Measurements from ENCODE around the gene GALNT1. TPM values are rescaled to one million over a fixed set of nuclear protein-coding genes. Genes with fewer than 3 reads are reported as not detected.

Gene GALNT1
- total RNA-seq, 1 experiment from 2014 or later, result 54.7 TPM

DNA sequence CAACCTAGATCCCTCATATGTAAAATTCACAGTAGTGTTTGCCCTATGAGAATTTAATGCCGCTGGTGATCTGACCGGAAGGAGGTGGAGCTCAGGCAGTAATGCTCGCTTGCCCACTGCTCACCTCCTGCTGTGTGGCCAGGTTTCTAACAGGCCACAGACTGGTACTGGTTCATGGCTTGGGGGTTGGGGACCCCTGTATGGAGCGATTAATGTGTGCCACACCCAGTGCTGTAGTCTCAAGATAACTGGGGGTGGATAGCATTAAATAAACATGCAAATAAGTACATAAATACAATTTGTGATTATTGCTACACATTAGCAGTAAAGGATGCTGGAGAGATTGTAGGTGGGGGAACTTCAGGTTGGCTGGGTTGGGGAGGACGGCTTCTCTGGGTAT is 3.2 kb downstream of the GALNT1 start:
- no peaks in the 10 kb centered on the region for H4K20me1 ChIP-seq (ENCODE audit: insufficient read depth)
- H3K9me3 ChIP-seq (ENCODE audit: control insufficient read depth in 1 of 2, insufficient read depth in 1 of 2, low read depth in 1 of 2, low read length in 2 of 2), result peaks cover 5 to 15% of the 10 kb centered on the region in 2 experiments; a peak in 2 of 4 replicates
- no peak overlapping the region for H3K4me3 ChIP-seq (replicated peaks in 1 of 2; ENCODE audit: low read depth in 1 of 2, low read length in 2 of 2)
- H3K4me1 ChIP-seq (ENCODE audit: control insufficient read depth in 1 of 2, insufficient read depth in 2 of 2, low read length in 2 of 2), result peaks cover 10 to 19% of the 10 kb centered on the region in 2 experiments; a peak in 3 of 4 replicates
- TF ChIP-seq TCF7L2 (IDR thresholded peaks at IDR 0.05; ENCODE audit: borderline replicate concordance, extremely low read depth, insufficient read depth, insufficient read length), result no peak
- TF ChIP-seq, protein P1, sequence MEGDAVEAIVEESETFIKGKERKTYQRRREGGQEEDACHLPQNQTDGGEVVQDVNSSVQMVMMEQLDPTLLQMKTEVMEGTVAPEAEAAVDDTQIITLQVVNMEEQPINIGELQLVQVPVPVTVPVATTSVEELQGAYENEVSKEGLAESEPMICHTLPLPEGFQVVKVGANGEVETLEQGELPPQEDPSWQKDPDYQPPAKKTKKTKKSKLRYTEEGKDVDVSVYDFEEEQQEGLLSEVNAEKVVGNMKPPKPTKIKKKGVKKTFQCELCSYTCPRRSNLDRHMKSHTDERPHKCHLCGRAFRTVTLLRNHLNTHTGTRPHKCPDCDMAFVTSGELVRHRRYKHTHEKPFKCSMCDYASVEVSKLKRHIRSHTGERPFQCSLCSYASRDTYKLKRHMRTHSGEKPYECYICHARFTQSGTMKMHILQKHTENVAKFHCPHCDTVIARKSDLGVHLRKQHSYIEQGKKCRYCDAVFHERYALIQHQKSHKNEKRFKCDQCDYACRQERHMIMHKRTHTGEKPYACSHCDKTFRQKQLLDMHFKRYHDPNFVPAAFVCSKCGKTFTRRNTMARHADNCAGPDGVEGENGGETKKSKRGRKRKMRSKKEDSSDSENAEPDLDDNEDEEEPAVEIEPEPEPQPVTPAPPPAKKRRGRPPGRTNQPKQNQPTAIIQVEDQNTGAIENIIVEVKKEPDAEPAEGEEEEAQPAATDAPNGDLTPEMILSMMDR (IDR thresholded peaks at IDR 0.05 in 2 of 3, conservative IDR thresholded peaks at IDR 0.05 in 1 of 3; ENCODE audit: borderline replicate concordance in 1 of 3, insufficient read depth in 1 of 3, low read depth in 2 of 3, low read length in 2 of 3), result no peak
- no peak for TF ChIP-seq EGR1 (IDR thresholded peaks at IDR 0.05; ENCODE audit: low read depth)
- TF ChIP-seq ZNF274 (IDR thresholded peaks at IDR 0.05; ENCODE audit: low read depth, low read length), result no peak
- H2AFZ ChIP-seq (ENCODE audit: low read depth, low read length, poor library complexity, severe bottlenecking), result no peak overlapping the region
- ChIA-PET RAD21 (ENCODE audit: low non-redundant PET in 1 of 2, low total read pairs in 2 of 2, uncharacterized antibody in 2 of 2, unreplicated experiment in 2 of 2) (no interaction called here), CTCF (no interaction called here), POLR2A (no interaction called here)
- no peak overlapping the region for H3K9ac ChIP-seq (ENCODE audit: low read length)
- no peaks in the 10 kb centered on the region for H3K36me3 ChIP-seq (ENCODE audit: control insufficient read depth in 1 of 2, insufficient read depth in 2 of 2, low read length in 2 of 2)
- H3K27ac ChIP-seq (ENCODE audit: low read depth, low read length), result no peak overlapping the region
- DNase-seq (ENCODE audit: low read depth, low spot score) (no peak), ATAC-seq (no peak)
- no peaks in the 10 kb centered on the region for H3K9me2 ChIP-seq (ENCODE audit: insufficient read depth)
- intact Hi-C loops (cut with micrococcal nuclease), result loop anchor here (5.0 kb wide), 1 partner anchor 177 kb away; no protein-coding TSS in a partner anchor
- H3K4me2 ChIP-seq (ENCODE audit: low read length), result no peak overlapping the region
- H3K27me3 ChIP-seq (ENCODE audit: insufficient read depth, low read length), result no peaks in the 10 kb centered on the region
- peaks cover 69% of the 10 kb centered on the region for H3K79me2 ChIP-seq (ENCODE audit: insufficient read depth, low read length)
- no TSS peak for BruUV-seq (replicated peaks)

DNA sequence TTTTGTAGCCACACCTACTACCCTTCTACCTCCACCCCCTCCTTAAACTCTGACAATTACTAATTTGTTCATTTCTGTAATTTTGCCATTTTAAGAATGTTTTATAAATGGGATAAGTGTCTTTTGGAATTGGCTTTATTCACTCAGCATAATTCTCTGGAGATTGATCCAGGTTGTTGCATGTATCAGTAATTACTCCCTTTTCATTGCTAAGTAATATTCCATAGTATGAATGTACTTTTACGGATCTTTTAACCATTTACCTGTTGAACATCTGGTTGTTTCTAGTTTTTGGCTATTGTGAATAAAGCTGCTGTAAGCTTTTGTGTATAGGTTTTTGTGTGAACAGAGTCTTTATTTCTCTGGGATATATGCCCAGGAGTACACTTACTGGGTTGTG is 4.1 kb downstream of the GALNT1 start:
- no peak for TF ChIP-seq POLR2A (IDR thresholded peaks at IDR 0.05; ENCODE audit: borderline replicate concordance, extremely low read depth, insufficient read depth, insufficient read length)
- TF ChIP-seq CBX3 (IDR thresholded peaks at IDR 0.05; ENCODE audit: low read depth), result no peak
- TF ChIP-seq TCF7L2 (IDR thresholded peaks at IDR 0.05; ENCODE audit: borderline replicate concordance, extremely low read depth, insufficient read depth, insufficient read length), result no peak
- no peak for TF ChIP-seq EGR1 (IDR thresholded peaks at IDR 0.05; ENCODE audit: low read depth)
- TF ChIP-seq FOSL1 (IDR thresholded peaks at IDR 0.05; ENCODE audit: low read depth), result no peak
- no peak for TF ChIP-seq SIN3A (IDR thresholded peaks at IDR 0.05; ENCODE audit: low read depth)
- RAD21 ChIA-PET (ENCODE audit: low non-redundant PET in 1 of 2, low total read pairs in 2 of 2, uncharacterized antibody in 2 of 2, unreplicated experiment in 2 of 2), result no interaction called here
- H3K4me3 ChIP-seq (replicated peaks in 1 of 2; ENCODE audit: low read depth in 1 of 2, low read length in 2 of 2), result no peak overlapping the region
- peaks cover 71% of the 10 kb centered on the region for H3K79me2 ChIP-seq (ENCODE audit: insufficient read depth, low read length)
- H3K9me2 ChIP-seq (ENCODE audit: insufficient read depth), result no peaks in the 10 kb centered on the region
- H3K9me3 ChIP-seq (ENCODE audit: control insufficient read depth in 1 of 2, insufficient read depth in 1 of 2, low read depth in 1 of 2, low read length in 2 of 2), result peaks cover 5 to 15% of the 10 kb centered on the region in 2 experiments; a peak in 2 of 4 replicates
- BruUV-seq (replicated peaks), result no TSS peak
- no peak overlapping the region for H3K9ac ChIP-seq (ENCODE audit: low read length)
- H3K4me2 ChIP-seq (ENCODE audit: low read length), result no peak overlapping the region
- CTCF ChIA-PET, result no interaction called here
- intact Hi-C loops (cut with micrococcal nuclease), result no loop called here
- H2AFZ ChIP-seq (ENCODE audit: low read depth, low read length, poor library complexity, severe bottlenecking), result no peak overlapping the region
- POLR2A ChIA-PET, result no interaction called here
- no peaks in the 10 kb centered on the region for H4K20me1 ChIP-seq (ENCODE audit: insufficient read depth)
- DNase-seq (ENCODE audit: low read depth, low spot score) (no peak), ATAC-seq (no peak)
- H3K36me3 ChIP-seq (ENCODE audit: control insufficient read depth in 1 of 2, insufficient read depth in 2 of 2, low read length in 2 of 2), result no peaks in the 10 kb centered on the region
- no peak overlapping the region for H3K27ac ChIP-seq (ENCODE audit: low read depth, low read length)
- H3K4me1 ChIP-seq (ENCODE audit: control insufficient read depth in 1 of 2, insufficient read depth in 2 of 2, low read length in 2 of 2), result peaks cover 10 to 18% of the 10 kb centered on the region in 2 experiments; a peak in 3 of 4 replicates
- H3K27me3 ChIP-seq (ENCODE audit: insufficient read depth, low read length), result no peaks in the 10 kb centered on the region
